HG03196 (cell line): Measurements from ENCODE around the gene TXNL4B.
A peak's percentile ranks its signal among the peaks of the same experiment; 100 is the strongest.

ENCODE experiments used
- ATAC-seq: cut with Tn5 transposase; IDR thresholded peaks from one replicate; pipeline ENCODE4 v1.9.1; 2021; ENCODE audit not compliant: unreplicated experiment

TXNL4B gene

DNA sequence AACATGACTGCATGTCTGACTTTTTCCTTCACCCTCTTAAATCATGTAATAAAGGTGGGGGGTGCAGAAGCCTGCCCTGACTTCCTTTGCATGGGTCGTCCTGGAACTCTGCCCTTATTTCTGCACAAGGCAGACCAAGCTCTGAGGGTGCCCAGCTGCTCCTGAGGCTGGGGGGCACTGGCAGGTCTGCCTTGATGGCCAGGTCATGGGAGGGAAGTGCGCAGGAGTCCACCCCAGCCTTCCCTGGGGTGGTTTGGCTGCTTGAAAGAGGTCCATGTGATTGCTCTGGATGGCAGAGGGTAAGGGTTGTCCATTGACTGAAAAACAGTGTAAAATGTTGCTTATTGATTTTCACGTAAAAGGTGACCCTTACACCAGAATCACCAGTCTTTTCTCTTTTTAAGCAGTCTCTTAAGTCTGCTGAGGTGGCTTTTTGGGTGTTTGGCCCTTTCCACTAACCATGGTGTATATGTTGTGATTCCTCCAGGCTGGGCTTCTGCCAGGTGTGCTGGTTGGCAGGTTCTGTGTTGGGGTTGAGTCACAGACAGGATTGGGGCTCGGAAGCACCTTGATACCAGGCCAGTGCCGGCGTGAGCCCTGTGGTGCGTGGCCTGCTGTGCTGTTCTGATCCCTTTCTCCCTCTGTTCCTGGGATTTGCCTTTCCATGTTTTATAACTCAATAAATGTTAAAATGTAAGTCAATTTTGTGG lies 19.6 kb upstream of the TXNL4B start:
- no peak for ATAC-seq

DNA sequence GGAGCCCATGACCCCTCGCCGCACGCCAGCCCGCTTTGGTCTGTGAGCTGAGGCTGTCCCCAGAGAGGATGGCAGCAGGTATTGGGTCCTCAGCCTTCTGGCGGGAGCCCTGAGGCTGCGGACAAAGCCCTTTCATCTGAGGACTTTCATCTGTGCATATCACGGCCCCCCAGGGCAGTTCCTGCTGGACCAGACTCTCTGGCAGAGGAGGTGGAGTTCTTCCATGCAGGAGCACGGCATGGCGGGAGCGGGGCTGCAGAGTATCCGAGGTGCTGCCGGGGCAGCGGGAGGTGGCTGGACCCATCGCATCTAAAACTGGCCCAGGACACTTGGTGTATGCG lies 19.0 kb upstream of the TXNL4B start:
- ATAC-seq, result no peak

DNA sequence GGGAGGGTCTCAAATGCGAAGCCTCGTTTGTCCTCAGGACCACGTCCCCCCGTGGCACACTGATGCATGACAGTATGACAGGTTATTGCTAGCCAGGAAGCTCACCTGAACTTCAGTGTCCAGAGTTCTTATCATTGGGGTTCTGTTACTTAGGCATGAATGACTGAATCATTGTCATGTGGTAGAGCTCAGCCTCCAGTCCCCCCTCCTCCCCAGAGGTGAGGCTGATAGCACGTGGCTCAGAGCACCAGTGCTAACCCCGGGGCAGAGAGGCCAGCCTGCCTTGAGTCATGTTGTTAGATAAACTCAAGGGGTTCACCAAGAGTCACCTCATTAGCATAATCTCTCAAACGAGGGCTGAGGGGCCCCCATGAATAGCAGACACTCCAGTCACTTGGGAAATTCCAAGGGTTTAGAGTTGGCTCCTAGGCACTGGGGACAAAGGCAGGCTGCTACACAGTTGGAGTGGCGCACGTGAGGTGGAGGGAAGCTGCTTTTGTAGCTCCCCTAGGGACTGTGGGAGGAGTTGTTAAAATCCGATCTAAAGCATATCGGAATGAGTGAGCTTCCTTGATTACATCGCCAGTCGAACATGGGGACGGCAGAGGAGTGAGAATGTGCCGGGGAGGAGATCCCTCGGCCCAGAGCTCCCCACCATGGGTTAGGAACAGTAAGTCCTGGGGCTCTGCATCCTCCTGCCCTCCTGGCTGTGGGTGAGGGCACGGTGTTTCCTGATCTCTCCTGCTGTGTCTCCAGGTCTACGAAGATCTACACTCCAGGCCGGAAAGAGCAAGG lies 18.4 kb upstream of the TXNL4B start:
- no peak for ATAC-seq

DNA sequence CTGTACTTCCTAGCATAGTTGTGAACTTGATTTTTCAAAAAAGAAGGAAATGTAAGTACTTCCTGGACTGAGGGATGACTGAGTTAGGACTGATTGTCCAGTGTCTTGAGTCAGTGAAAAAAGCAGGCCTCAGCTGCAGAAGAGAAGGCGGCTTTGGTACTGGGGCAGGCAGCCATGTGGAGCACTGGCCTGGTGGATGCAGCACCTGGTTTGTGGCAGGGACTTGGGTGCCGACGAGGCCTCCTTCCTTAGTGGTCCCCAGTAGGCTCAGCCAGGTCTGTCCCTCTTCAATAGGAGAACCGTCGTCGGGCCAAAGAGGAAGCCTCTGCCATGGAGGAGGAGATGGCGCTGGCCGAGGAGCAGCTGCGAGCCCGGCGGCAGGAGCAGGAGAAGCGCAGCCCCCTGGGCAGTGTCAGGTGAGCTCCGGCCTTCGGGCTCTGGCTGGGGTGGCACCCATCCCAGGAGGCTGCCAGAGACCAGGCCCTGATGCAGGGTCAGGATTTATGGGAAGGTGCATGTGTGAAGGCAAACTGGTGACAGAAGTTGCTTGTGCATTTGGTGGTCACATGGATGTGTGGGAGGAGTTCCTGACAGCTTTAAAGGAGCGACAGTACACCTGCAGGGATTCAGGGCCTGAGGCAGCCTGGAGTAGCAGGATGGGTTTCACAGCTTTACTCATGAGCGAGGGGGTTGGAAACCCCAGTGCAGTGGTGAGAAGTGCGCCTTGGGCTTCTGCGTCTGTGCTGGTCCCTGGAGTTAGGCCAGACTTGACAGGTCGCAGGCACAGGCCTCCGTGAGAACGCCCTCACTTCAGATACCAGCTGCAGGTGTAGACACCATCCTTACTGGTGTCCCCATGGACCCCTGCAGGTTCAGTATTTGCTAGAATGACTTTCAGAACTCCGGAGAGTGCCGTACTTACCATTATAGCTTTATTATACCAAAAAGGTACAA lies 17.5 kb upstream of the TXNL4B start:
- no peak for ATAC-seq

DNA sequence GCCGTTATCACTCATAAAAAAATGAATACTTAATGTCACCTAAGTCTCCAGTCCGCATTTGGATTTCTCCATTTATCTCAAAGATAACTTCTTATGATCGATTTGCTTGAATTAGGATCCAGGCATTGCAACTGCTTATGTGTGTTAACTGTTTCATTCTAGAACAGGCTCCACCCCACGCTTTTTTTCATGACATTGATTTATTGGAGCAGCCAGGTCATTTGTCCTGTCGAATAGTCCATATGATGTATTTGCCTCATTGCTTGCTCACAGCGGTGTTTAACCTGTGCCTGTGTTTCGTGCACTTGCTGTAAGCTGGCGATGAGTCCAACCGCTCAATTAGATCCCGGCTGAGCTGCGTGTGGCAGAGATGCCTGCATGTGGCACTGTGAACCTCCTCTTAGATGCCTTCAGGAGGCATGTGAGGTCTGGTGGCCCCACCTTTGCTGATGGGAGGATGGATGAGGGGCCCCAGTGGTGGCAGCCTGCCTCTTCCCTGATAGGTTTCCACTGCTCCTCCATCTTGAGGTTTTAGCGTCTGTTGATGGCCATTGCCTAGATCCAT lies 16.6 kb upstream of the TXNL4B start:
- no peak for ATAC-seq

DNA sequence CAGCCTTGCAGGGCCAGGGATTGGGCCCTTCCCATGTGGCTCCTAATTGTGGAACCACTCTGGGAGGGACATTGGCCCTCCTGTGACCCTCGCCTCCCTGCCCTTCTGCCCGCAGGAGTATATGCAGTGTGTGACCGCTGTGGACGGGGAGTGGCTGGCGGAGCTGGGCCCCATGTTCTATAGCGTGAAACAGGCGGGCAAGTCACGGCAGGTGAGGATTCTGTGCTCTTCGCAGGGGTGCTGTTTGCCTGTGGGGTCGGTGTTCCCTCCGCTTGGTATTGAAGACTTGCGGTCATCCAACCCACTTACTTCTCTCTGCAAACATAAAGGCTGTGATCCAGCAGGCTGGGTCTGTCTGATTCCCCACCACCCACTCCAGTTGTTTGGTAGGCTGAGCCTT lies 15.9 kb upstream of the TXNL4B start:
- no peak for ATAC-seq

DNA sequence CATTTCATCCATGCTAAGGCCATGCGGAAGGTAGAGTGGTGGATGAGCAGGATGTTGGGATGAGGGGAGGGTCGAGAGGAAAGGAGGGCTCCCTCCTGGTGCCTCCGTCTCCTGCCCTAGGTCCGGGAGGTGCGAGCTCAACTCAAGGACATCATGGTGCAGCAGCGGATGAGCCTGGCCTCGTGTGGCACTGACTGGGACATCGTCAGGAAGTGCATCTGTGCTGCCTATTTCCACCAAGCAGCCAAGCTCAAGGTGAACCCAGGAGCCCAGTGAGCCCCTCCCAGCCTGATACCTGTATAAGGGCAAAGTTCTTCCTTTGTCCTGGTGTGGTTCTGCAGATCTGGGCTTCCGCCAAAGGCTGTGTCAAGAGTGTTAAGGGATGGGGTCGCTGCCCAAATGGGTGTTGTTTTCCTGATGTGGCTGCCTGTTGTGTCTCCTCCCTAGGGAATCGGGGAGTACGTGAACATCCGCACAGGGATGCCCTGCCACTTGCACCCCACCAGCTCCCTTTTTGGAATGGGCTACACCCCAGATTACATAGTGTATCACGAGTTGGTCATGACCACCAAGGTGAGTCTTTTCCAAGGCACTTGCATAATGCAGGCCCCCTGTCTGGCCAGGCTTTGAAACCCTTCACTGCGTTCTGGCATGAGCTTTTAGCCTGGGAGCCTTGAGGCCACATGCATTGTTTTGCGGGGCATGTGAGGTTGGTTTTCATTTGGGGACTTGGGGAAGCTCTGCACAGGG lies 15.1 kb upstream of the TXNL4B start:
- ATAC-seq, result no peak

DNA sequence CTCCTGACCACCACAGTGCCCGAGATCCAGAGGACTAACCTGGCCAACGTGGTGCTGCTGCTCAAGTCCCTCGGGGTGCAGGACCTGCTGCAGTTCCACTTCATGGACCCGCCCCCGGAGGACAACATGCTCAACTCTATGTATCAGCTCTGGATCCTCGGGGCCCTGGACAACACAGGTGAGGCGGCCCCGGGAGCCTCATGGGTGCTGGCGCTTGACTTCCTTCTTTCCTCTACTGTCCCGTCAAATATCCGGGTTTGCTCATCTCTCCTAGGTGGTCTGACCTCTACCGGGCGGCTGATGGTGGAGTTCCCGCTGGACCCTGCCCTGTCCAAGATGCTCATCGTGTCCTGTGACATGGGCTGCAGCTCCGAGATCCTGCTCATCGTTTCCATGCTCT lies 14.0 kb upstream of the TXNL4B start:
- no peak for ATAC-seq

DNA sequence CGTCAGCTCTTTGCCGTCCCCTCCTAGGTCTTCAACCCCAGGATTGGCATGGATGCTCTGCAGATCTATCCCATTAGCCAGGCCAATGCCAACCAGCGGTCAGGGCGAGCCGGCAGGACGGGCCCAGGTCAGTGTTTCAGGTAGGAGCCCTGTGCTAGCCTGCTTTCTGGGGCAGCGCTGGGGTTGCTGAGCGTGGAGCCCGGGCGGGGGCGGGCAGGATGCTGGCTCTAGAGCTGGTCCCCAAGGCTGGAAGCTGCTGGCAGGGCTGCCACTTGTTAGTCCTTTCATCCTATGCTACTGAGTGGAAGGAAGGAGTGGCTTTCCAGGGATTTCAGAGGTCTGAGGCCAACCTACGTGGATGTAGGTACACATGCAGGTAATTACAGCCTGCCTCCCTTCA lies 12.6 kb upstream of the TXNL4B start:
- no peak for ATAC-seq

DNA sequence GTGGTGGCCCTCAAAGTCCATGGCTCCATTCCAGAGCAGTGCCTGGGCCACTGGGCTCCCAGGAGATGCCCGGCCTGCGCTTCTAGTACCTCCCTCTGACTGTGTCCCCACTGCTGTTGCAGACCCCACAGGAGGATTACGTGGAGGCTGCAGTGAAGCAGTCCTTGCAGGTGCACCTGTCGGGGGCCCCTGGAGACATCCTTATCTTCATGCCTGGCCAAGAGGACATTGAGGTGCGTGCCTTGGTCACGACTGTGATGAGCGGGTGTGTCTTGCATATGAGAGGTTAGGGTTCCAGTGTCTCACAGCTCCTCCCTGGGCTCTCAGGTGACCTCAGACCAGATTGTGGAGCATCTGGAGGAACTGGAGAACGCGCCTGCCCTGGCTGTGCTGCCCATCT lies 11.5 kb upstream of the TXNL4B start:
- ATAC-seq, result no peak

DNA sequence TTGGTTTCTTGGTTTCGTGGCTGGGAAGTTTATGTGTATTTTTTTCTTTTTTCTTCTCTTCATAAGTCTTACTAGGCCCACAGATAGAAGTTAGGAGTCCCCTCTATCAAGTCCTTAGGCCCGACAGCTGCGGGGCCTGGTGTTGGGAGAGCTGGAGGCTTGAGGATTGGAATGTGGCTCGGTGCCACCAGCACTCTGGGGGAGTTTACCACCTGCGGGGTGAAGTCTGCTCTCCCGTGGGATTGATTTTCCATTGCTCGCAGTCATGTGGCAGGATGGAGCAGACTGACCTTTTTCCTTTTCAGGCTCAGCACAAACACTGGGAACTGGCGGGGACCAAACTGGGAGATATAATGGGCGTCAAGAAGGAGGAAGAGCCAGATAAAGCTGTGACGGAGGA lies 7.8 kb upstream of the TXNL4B start:
- no peak for ATAC-seq

DNA sequence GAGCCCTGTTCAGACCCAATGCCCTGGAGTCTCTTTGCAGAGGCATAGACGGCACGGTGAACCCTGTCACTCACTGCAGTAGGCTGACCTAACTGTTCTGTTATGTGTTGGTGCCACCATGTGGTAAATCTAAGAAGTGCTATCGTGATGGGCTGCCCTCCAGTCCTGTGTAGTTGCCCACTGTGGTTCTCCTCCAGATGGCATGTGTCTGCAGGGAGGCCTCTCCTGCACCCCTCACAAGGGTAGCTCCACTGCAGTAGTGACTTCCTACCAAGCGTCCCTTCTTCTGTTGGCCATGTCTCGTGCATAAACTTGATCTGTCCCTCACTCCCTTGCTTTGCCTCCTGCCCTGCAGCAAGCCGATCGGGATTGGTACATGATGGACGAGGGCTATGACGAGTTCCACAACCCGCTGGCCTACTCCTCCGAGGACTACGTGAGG lies 6.0 kb upstream of the TXNL4B start:
- ATAC-seq, result peak; percentile 59

DNA sequence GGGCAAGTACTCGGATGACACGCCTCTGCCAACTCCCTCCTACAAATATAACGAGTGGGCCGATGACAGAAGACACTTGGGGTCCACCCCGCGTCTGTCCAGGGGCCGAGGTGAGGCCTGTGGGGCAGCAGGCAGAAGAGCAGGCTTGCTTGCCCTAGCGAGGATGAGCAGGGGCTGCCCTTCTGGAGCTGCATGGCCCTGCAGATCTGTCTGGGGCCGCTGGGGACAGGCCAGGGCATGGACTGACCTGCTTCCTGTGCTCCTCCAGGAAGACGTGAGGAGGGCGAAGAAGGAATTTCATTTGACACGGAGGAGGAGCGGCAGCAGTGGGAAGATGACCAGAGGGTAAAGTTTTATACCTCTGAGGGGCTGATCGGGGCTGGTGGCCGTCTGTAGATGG lies 5.5 kb upstream of the TXNL4B start:
- no peak for ATAC-seq

DNA sequence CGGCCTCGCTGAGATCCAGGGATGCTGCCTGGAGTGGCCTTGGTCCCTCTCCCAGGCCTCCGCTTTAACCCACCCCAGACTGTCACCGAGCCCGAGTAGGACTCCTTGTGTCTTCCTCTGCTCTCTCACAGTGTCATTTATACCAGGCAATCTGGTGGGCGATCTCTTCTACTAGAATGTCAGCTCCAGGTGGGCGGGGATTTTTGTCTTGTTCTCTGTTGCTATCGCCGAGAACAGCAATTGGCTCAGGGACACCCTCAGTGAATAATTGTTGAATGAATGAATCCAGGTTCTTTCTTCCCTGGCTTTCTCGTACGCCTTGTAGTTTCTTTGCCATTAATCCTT lies 818 bp upstream of the TXNL4B start:
- ATAC-seq, result no peak

DNA sequence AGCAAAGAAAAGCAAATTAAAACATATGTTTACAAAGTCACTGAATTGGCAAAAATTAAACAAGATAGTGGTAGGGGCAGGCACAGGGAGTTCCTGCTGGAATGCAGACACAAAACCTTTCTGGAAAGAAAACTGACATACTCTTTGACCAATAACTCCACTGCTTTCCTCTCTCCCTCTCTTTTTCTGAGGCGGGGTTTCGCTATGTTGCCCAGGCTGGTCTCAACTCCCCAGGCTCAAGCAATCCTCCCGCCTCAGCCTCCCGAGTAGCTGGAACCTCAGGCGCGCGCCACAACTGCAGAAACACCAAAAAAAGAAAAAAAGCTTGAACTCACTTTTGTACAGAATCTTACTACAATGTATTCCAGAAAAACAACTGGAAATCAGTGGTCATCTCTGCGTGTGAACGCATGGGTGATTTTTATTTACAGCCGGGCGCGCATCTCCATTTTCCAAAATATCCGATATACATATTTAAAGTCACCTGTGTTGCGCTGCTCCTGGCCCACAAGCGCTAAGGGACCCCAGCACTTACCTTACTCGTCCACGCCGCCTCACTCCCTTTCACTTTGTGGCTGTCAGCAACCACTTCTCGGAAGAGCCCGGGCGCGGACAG lies 480 bp downstream of the TXNL4B start:
- no peak for ATAC-seq

DNA sequence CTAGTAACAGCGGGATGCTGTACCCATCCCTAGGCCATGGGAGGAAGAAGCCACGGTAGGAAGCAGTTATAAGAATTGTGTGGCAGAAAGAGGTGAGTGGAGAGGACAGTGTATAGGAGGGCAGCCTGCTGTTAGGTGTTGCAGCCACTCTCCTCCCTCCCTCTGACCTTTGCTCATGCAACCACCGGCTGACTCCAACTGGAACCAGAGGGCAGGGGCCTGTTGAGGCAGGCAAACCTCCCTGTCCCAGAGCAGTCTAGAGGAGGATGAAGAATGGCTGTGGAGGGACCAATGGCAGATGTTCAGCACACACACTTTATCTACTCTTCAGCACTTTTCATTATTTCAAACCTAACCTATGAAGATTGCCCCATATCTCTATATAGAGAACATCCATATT lies 2.2 kb downstream of the TXNL4B start:
- no peak for ATAC-seq

- no peak for ATAC-seq
These were observed 8.4 kb downstream of the TXNL4B start for GRCh38 chr16:72085002-72085401.

DNA sequence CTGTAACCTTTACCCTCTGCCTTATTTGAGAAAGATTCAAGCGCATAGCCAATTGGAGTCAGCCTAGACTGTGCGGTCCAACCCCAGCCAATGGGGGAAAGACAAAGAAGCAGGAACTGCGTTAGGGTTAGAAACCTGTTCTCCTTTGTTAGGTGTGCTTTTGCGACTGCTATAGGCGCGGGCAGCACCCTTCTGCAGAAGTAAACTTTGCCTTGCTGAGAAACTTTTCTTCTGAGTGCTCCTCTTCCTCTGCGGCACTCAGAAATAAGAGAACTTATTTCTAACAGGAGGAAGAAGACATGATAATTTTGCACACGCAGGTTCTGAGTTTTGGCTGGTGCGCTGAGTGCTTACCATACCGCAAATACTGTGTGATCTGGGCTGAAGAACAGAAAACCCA lies 9.0 kb downstream of the TXNL4B start:
- ATAC-seq, result no peak

- no peak for ATAC-seq
These were observed 9.5 kb downstream of the TXNL4B start for GRCh38 chr16:72083778-72084404.
